Kidney capillary endothelial cell (primary cell): Measurements from ENCODE around the gene ASIP.
"Not testable (repeated sequence)": the region's sequence is repeated elsewhere in the genome, so short reads cannot be mapped to it uniquely, and the experiment has no call there.

Experiments used
- DNase-seq: peaks from one replicate; pipeline ENCODE4 v3.0.0-alpha.2; 2018; ENCODE audit warnings: low spot score

ASIP gene, protein sequence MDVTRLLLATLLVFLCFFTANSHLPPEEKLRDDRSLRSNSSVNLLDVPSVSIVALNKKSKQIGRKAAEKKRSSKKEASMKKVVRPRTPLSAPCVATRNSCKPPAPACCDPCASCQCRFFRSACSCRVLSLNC

DNA sequence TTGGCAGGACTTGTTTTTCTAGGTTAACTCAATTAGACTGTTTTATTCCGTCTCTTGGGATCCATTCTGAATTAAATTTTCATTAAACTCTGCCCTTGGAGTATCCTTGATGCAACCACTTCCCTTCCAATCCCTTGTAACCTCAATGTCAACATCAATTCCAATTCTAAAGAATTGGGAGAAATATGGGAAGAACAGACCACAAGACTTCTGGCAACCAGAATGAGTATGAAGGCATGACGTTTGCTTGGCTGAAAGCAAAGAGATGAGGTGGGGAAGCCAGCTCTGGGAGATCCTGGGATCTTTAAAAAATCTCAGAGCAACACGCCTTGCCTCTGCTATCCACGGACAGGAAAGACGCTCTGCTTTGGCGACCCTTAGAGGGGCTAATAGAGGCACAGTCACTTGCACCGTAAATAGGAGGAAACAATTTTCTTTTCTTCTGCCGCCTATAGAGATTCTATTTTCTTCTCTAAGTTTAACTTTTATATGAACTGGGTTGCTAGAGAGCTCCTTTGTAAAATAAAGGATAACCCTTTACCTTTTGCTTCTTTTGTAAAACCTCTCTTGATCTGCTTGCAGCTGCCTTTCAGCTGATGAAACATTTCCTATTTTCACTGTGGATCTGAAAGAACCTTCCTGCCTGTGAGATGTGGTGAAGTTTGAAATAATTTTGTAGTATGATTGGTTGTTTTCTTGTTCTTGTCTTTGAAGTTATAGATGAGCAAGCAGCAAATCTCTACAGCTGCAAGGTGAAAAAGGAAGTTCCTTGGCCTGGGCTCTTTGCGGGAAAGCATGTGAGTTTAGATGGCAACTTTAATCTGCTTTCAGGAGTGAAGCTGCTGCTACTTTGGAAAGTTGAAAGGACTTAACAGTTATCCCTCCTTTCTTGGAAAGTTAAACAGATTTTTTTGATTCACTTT, at the start of gene ASIP:
TSS of gene ASIP (plus strand) at position 731 of the 923 bp plus-strand sequence. CDS start 18,952 bp downstream, outside the sequence.
- DNase-seq: no peak

DNA sequence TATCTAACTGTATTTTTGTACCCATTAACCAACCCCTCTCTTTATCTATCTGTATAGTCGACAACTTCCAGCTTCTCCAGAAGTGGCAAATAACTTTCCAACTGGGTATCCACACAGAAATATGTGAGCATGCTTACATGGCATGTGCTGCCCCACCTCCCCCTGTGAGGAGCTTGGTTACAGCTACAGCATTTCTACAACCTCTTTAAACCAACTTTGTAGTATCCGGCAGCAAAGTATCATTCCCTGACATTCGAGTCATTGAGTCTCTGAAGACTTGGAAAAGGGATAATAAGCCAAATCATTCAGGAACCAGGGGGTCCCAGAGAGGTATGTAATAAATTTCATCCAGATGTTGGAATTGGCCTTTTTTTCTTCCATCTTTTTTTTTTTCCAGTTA, 48.2 kb upstream of the ASIP start:
- DNase-seq: no peak

DNA sequence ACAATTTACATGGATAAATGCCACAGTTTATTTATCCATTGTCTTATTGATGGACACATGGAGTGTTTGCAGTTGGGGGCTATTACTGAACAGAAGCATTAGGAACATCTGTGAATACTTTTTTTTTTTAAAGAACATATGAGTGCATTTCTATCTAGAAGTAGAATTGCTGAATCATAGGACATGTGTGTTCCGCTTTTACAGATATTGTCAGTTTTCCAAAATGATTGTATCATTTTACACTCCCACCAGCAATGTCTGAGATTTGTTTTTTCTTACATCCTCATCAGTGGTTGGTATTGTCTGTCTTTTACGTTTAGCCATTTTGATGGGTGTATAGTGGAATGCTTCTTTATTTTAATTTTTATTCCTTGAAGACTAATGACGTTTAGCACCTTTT, 42.0 kb upstream of the ASIP start:
- no peak for DNase-seq

DNA sequence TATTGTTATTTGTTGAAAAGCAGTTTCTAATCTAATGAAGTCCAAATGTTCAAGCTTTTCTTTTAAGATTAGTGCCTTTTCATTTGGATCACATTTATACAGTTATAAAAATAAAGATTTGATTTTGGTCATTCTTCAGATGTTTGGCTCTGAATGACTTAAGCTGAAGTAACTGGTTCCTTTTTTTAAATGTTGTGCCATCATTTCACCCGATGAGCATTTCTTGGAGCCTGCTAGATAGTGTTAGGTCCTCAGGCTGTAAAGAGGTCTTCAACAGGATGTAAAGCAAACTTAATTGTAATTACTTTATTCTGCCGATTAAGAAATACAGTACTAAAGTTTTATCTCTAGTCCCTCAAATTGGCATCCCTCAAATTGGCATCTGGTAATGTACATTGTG, 41.2 kb upstream of the ASIP start:
- DNase-seq: no peak

DNA sequence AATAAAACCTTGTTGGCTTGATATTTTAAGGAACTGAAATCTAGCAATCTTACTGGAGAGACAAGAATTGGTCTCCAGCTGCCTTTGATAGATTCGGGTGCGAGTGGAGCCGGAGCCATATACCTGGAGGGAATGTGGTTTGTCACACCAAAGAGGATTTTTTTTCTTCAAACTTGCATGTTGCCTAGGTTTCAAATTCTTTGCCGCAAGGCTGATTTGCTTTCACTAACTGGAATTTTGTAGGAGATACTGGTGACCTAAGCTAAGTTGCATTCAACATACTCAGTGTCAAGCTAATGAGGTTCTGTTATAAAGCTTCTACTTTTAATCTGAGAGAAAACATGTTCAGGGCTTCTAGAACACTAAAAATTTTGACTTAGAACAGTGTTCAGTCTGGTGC, 39.7 kb upstream of the ASIP start:
- no peak for DNase-seq

DNA sequence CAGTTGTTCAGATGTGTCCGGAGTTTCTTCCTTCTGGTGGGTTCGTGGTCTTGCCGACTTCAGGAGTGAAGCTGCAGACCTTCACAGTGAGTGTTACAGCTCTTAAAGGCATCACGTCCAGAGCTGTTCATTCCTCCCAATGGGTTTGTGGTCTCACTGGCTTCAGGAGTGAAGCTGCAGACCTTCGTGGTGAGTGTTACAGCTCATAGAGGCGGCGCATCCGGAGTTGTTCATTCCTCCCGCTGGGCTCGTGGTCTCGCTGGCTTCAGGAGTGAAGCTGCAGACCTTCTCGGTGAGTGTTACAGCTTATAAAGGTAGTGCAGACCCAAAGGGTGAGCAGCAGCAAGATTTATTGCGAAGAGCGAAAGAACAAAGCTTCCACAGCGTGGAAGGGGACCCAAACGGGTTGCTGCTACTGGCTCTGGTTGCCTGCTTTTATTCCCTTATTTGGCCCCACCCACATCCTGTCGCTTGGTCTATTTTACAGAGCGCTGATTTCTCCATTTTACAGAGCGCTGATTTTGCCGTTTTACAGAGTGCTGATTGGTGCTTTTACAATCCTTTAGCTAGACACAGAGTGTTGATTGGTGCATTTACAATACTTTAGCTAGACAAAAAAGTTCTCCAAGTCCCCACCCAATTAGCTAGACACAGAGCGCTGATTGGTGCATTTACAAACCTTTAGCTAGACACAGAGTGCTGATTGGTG, 35.9 kb upstream of the ASIP start:
- DNase-seq: not testable (repeated sequence)

DNA sequence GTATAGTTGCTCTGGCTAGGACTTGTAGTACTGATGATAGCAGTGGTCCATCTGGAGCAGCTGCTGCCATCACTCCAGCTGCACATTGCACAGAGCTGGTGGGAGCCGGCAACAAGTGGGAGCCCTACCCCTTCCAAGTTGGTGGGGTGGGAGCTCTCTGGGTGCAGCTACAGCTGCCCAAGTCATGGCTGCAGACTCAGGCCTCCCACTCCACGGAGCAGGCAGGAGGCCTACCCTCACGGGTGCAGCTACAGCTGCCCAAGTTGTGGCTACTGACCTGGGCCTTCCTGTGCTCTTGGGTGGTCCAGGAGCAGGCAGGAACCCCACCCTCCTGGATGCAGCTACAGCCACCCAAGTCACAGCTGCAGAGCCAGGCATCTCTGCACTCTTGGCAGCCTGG, 32.1 kb upstream of the ASIP start:
- no peak for DNase-seq

DNA sequence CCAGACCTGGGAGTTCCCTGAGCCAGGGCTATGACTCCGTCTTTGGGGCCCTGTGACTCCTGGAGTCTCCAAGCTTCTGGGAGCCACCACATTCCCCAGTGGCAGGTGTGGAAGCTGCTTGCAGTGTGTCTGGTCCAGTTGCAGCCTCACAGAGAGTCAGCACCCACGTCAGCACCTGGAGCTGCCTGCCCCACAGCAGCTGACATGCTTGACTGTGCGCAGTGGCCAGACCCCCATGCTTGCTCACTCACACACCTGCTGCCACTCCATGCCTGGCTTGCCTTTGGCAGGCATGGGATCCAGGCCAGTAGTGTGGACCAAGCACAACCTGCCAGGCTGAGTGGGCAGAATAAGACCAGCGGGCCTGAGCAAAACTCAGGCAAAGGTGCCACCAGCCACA, 31.0 kb upstream of the ASIP start:
- no peak for DNase-seq

DNA sequence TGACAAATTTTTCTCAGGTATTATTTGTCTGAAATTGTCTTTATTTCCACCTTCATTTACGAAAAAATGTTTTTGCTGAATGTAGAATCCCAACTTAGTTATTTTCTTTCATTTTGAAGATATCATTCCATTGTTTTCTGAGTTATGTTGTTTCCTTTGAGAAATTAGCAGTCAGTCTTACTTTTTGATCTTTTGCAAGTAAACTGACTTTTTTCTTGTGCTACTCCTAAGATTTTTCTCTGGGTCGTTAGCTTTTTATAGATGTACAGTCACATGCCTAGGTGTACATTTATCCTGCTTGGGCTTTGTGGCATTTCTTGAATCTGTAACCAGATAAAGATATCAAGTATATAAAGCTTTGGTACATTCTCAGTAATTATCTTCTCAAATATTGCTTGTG, 29.6 kb upstream of the ASIP start:
- no peak for DNase-seq

DNA sequence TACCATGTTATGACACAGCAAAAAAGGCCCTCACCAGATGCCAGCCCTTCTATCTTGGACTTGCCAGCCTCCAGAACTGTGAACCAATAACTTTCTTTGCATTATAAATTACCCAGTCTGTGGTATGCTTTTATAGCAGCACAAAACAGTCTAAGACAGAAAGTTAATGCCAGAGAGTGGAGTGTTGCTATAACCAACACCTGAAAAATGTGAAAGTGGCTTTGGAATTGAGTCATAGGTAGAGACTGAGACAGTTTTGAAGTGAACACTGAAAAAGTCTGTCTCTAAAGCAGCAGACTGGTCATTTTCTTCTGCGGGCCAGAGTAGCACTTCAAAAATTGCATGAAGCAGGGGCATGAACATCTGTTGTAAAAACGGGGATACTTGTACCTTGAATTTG, 28.0 kb upstream of the ASIP start:
- DNase-seq: no peak

DNA sequence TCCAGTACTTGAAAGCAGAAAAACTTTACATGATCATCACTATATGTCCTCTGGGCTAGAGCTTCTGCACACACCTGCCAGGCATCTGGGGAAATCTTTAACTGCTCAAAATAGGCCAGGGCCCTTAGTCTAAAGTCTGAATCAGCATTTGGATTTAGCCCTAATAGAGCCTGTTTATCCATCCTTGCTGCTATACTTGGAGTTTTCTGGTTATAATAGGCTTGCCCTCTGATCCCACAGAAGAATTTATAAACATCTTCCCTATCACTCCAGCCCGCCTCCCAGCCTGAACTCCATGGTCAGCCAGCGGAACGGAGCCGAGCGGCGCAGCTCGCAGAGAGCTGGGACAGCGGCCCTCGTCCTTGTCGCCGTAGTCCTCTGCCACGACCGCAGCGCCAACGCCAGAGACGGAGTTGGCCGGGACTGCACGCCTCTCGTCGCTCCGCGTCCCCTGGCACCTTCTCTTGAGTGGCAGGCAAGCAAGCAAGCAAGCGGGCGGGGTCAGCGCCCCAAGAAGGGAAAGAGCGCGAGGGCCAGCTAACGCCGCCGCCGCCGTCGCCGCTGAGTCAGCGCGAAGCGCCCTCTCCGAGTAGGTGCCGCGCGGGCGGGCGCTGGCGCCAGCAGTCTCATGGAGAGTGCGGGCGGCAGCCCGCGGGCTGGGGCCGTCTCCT, 25.4 kb upstream of the ASIP start:
- peak; percentile 87 for DNase-seq

DNA sequence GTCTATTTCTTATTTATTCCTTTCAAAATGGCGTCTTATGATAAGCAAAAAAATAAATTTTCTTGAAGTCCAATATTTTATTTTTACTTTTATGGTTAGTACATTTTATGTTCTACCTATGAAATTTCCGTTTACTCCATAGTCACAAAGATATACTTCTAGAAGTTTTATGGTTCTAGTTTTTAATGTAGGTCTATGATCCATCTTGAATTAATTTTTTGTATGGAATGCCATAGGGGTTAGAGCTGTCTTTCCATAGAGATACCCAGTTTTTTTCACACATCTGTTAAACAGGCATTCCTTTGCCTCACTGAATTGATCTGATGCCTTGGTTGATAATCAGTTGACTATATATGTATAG, 24.9 kb upstream of the ASIP start:
- DNase-seq: no peak

DNA sequence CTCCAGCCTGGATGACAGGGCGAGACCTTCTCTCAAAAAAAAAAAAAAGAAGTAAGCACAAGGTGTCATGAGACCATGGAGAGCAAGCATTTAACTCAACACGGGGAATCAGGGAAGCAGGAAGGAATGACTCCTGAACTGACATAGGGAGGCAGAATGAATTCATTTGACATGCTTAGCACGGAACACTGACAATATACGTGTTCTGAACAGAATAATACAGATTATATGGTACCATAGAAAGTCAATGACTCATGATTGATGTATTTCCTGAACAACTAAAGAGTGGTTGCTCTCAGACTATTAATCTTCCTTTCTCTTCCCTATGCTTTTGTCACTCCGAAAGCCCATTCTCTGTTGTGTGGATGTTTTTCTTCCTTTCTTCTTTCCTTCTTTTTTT, 20.7 kb upstream of the ASIP start:
- DNase-seq: peak; percentile 88

DNA sequence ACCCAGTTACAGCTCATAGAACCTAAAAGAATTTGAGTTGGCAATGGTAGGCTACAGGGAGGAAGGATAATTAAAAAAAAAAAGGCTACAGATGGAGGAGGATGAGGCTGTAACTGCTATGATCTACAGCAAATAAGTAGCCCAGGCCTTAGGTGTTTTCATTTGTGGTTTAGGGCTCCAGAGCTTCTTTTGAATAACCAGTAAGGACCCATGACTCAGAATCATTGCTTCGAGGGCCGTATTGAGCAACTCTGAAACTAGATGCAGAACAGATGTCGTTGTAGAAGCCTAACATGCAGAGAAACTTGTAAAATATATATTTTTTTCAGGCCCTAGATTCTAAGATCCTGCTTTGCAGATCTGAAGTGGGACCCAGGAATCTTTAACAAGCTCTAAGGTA, 19.0 kb upstream of the ASIP start:
- DNase-seq: no peak

DNA sequence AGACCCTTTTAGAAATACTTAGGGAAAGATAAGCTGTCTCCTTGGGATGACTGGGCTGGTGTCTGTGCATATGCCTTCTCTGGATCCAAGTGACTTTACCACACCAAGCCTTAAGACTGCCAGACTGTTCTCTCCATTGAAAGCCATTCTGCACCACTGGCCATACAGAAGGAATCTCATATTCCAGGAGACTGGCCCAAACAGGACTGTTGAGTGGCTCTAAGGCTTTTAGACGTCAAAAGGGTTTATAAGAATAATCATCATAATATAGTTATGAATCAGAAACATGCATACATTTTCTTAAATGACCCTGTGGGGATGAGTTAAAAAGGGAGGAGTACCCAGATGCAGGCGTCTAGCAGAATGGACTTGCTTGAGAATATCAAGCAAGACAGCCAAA, 17.0 kb upstream of the ASIP start:
- not testable (repeated sequence) for DNase-seq

DNA sequence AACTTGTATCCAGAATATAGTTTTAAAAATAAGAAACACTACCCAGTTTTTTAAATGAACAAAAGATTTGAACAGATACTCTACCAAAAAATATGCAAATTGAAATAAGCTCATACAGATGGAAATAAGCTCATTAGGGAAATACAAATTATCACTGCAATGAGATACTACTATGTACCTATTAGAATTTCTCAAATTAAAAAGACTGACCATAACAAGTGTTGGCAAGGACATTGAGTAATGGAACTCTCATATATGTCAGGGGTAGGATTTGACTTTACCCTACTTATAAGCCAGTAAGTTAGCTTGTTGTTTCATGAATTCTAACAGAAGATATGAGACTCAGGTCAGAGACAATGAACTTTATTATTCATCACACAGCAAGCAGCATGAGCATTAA, 9.6 kb upstream of the ASIP start:
- no peak for DNase-seq

DNA sequence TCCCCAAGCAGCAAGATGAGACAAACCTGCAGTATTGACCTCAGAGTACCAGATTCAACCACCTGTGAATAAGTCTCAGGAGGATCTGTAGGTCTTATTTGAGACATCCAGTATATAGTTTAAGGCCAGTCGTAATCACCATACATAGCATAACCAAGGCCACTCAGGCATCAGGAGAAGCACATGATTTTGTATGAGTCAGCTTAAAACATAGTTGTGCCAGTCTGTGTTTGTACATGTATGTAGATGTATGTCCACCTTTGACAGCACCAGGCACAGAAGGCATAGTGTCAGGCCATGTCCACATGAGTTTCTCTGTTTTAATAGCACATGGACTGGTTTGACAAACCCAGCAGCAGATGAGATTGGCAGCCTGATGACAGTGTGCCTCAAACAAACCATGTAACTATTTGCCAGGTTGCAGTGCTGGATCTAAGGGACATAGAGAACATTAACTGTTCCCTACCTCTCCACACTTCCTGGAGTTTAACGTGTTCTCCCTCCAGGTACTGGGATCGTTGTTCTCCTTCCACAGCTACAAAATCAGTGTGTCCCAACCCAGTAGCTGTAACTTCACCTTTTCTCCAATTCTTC, 8.6 kb upstream of the ASIP start:
- DNase-seq: no peak

DNA sequence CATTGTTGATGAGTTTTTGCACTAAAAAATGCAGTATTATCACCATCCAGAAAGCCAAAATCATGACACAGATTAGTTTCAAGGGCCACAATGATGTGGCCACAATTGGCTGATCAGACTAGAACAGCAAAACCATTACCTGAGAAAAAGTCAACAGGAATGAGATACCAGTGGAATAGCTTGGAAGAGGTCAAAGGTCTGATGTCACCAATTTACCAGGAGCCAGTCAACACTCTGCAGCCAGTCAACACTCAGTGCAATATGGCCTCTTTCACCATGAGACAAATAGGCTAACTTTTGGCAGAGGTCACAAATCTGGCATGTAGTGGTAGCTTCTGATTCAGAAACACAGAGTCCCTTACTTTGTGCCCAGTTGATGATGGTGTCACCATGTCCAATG, 7.5 kb upstream of the ASIP start:
- no peak for DNase-seq

DNA sequence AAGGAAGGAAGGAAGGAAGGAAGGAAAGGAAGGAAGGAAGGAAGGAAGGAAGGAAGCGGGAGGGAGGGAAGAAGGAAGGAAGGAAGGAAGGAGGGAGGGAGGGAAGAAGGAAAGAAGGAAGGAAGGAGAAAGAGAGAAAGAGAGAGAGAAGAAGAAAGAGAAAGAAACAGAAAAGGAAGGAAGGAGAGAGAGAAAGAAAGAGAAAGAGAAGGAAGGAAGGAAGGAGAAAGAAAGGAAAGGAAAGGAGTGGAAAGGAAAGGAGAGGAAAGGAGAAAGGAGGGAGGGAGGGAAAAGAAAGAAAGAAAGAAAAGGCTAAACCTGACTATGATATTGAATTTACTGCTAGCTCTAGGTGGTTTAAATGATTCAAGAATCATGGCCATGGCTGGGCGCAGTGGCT, 5.3 kb upstream of the ASIP start:
- DNase-seq: no peak

DNA sequence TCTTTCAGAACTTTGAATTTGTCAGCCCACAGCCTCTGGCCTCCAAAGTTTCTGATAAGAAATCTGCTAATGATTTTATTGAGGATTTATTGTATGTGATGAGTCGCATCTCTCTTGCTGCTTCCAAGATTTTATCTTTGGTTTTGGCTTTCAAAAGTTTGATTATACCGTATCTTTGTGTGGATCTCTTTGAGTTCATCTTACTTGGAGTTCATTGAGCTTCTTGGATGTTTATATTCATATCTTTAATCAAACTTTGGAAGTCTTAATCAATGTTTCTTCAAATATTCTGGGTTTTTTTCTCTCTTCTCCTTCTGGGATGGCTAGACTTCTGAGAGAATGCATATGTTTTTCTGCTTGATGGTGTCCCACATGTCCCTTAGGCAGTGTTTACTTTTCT, 3.3 kb upstream of the ASIP start:
- DNase-seq: no peak

DNA sequence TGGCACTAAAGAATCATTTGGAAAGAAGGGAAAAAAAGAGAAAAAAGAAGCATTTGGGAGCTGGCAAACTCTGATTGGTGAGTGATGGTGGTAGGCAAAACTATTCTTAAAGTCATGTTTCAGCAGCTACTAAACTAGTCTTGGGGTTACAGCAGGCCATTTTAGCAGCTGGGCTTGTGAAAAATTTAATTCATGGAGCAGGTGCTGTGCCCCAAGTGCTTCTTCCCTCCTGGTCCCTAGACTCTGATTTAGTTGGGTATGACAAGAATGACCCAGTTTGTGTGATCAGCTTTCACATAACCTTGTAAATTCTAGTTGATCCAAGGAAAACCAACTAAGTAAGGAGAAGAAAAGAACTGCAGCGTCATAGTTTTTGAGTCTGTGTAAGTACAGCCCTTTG, 1.1 kb upstream of the ASIP start:
- DNase-seq: no peak

DNA sequence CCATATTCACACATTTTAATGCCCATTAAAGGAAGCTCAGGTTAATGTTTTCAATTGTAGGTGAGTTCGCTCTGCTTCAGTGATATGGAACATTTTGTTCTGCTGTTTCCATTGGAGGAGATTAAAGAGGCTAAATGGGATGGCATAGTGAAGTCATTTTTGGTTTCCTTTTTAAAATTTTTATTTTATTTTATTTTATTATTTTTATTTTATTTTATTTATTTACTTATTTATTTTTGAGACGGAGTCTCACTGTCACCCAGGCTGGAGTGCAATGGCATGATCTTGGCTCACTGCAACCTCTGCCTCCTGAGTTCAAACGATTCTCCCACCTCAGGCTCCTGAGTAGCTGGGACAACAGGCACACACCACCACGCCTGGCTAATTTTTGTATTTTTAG, 792 bp downstream of the ASIP start:
- DNase-seq: not testable (repeated sequence)
